ENCODE results near the gene PEX14. TPM values are rescaled to one million over a fixed set of nuclear protein-coding genes. Genes with fewer than 3 reads are reported as not detected.
"Not testable (repeated sequence)": the region's sequence is repeated elsewhere in the genome, so short reads cannot be mapped to it uniquely, and the experiment has no call there.

PEX14 gene
- polyA plus RNA-seq = 13.5 and 18.3 TPM in 2 replicates
- polyA minus RNA-seq = 11.7 and 13.4 TPM in 2 replicates

DNA sequence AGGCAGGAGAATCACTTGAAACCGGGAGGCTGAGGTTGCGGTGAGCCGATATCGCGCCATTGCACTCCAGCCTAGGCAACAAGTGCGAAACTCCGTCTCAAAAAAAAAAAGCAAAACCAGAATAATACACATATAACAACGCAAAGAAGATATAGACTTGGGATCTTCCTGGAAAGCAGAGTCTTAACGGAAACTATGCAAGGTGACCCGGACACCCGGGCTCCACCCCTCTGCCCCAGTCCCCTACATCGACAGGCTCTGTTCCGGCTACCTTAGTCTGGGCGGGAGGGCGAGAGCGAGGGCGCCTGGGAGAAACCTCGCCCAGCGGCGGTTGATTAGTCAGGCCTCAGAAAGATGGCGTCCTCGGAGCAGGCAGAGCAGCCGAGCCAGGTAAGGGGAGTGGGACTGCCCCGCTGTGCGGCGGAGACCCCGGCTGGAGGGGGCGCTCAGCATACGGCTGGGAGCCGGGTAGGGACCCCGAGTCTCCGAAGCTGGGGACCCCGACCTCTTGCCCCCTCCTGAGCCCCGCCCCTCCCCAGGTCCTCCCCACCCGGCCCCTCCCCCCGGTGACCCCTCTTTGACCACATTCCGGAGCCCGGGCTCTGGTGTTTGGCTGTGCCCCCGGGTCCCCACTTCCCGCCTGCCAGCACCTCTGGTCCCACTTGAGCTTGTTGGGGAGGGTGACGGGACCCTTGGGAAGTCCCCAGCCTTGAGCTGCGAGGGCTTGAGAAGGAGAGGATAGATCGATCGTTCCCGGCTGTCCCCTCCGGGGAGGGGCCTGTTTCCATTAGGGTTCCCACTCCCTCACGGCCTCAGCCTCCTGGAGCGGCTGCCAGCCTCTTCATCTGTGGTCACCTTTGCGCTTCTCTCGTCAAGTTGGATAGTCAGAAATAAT lies at the start of gene PEX14:
TSS of gene PEX14 (plus strand) at position 338 of the 895 bp plus-strand sequence. CDS start at position 355, 17 bp downstream.
- no peaks in the 10 kb centered on the region for H3K36me3 ChIP-seq (ENCODE audit: insufficient read depth, low read length)
- peak within 1 kb of the TSS; percentile 74 for H3K4me3 ChIP-seq (ENCODE audit: low read length)

GRCh38 chr1:10425826-10426534 lies 48.8 kb upstream of the PEX14 start:
- H3F3A ChIP-seq (ENCODE audit: insufficient read depth, low read length, poor library complexity, severe bottlenecking); H3K4me2 ChIP-seq (ENCODE audit: low read length); H3K36me3 ChIP-seq (ENCODE audit: insufficient read depth, low read length); H3K9me2 ChIP-seq (ENCODE audit: insufficient read depth, low read length); H3K9me3 ChIP-seq (ENCODE audit: low read length); H4K20me1 ChIP-seq (ENCODE audit: insufficient read depth); H3K9ac ChIP-seq (ENCODE audit: low read length); H3K79me2 ChIP-seq (replicated peaks; ENCODE audit: insufficient read depth, low read length); H3K4me3 ChIP-seq (ENCODE audit: low read length); H3K27me3 ChIP-seq (ENCODE audit: insufficient read depth, low read depth, low read length); H3K27ac ChIP-seq (ENCODE audit: low read length); H2AFZ ChIP-seq (ENCODE audit: low read depth, low read length): not testable (repeated sequence)

More for the DNA sequence above, at the start of gene PEX14:
- Histone ChIP-seq H3K9ac (ENCODE audit: low read length) (peak within 1 kb of the TSS; percentile 75), H3F3A (ENCODE audit: insufficient read depth, low read length, poor library complexity, severe bottlenecking) (no peaks in the 10 kb centered on the region), H4K20me1 (ENCODE audit: insufficient read depth) (no peaks in the 10 kb centered on the region), H2AFZ (ENCODE audit: low read depth, low read length) (peak within 1 kb of the TSS; percentile 63), H3K27ac (ENCODE audit: low read length) (peak within 1 kb of the TSS; percentile 68), H3K9me3 (ENCODE audit: low read length) (no peaks in the 10 kb centered on the region), H3K9me2 (ENCODE audit: insufficient read depth, low read length) (no peaks in the 10 kb centered on the region), H3K27me3 (ENCODE audit: insufficient read depth, low read depth, low read length) (no peaks in the 10 kb centered on the region), H3K79me2 (replicated peaks; ENCODE audit: insufficient read depth, low read length) (peaks cover 24% of the 10 kb centered on the region), H3K4me2 (ENCODE audit: low read length) (peak within 1 kb of the TSS; percentile 76)
- TF ChIP-seq RAD21 (conservative IDR thresholded peaks at IDR 0.05) = no peak
- TF ChIP-seq, protein P1, sequence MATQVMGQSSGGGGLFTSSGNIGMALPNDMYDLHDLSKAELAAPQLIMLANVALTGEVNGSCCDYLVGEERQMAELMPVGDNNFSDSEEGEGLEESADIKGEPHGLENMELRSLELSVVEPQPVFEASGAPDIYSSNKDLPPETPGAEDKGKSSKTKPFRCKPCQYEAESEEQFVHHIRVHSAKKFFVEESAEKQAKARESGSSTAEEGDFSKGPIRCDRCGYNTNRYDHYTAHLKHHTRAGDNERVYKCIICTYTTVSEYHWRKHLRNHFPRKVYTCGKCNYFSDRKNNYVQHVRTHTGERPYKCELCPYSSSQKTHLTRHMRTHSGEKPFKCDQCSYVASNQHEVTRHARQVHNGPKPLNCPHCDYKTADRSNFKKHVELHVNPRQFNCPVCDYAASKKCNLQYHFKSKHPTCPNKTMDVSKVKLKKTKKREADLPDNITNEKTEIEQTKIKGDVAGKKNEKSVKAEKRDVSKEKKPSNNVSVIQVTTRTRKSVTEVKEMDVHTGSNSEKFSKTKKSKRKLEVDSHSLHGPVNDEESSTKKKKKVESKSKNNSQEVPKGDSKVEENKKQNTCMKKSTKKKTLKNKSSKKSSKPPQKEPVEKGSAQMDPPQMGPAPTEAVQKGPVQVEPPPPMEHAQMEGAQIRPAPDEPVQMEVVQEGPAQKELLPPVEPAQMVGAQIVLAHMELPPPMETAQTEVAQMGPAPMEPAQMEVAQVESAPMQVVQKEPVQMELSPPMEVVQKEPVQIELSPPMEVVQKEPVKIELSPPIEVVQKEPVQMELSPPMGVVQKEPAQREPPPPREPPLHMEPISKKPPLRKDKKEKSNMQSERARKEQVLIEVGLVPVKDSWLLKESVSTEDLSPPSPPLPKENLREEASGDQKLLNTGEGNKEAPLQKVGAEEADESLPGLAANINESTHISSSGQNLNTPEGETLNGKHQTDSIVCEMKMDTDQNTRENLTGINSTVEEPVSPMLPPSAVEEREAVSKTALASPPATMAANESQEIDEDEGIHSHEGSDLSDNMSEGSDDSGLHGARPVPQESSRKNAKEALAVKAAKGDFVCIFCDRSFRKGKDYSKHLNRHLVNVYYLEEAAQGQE (IDR thresholded peaks at IDR 0.05; ENCODE audit: borderline replicate concordance) = peak; percentile 50
- no peak for TF ChIP-seq EP300 (conservative IDR thresholded peaks at IDR 0.05; ENCODE audit: poor library complexity, severe bottlenecking)
- peak; percentile 94 for TF ChIP-seq POLR2AphosphoS5 (IDR thresholded peaks at IDR 0.05)
- TF ChIP-seq MXI1 (conservative IDR thresholded peaks at IDR 0.05; ENCODE audit: poor library complexity, severe bottlenecking) = peak; percentile 35
- no peak for TF ChIP-seq SMC3 (conservative IDR thresholded peaks at IDR 0.05; ENCODE audit: poor library complexity)
- peak; percentile 79 for TF ChIP-seq TAF1 (IDR thresholded peaks at IDR 0.05; ENCODE audit: low read depth)

DNA sequence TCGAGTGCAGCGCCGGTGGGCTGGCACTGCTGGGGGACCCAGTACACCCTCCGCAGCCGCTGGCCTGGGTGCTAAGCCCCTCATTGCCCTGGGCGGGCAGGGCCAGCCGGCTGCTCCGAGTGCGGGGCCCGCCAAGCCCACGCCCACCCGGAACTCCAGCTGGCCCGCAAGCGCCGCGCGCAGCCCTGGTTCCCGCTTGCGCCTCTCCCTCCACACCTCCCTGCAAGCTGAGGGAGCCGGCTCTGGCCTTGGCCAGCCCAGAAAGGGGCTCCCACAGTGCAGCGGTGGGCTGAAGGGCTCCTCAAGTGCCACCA lies 48.3 kb upstream of the PEX14 start:
- not testable (repeated sequence) for H3F3A ChIP-seq (ENCODE audit: insufficient read depth, low read length, poor library complexity, severe bottlenecking); H3K9me2 ChIP-seq (ENCODE audit: insufficient read depth, low read length); H2AFZ ChIP-seq (ENCODE audit: low read depth, low read length); H3K36me3 ChIP-seq (ENCODE audit: insufficient read depth, low read length); H3K27ac ChIP-seq (ENCODE audit: low read length); H3K9me3 ChIP-seq (ENCODE audit: low read length); H4K20me1 ChIP-seq (ENCODE audit: insufficient read depth); H3K79me2 ChIP-seq (replicated peaks; ENCODE audit: insufficient read depth, low read length); H3K4me3 ChIP-seq (ENCODE audit: low read length); H3K4me2 ChIP-seq (ENCODE audit: low read length); H3K9ac ChIP-seq (ENCODE audit: low read length); H3K27me3 ChIP-seq (ENCODE audit: insufficient read depth, low read depth, low read length)
